Keratinocyte (primary cell): ENCODE data around the gene MXD3. TPM values are rescaled to one million over a fixed set of nuclear protein-coding genes. Genes with fewer than 3 reads are reported as not detected.
"Not testable (repeated sequence)": the region's sequence is repeated elsewhere in the genome, so short reads cannot be mapped to it uniquely, and the experiment has no call there.

ENCODE experiments used
- DNase-seq: peaks from one replicate; pipeline ENCODE4 v3.0.0-alpha.2; 2011; ENCODE audit warnings: low read depth, missing footprints, low spot score
- FAIRE-seq: peaks from 2 replicates; lab custom pipeline; 2011; peaks lifted over from hg19 to GRCh38; lab: Jason Lieb, UNC
- H2AFZ ChIP-seq: 2 replicates; pipeline ENCODE4 v1.6.0; 2012; ENCODE audit warnings: low read length, control low read depth, inconsistent platforms; ENCODE audit not compliant: control insufficient read depth
- H3K27ac ChIP-seq: 2 replicates; pipeline ENCODE4 v1.5.1; 2011; ENCODE audit warnings: low read length; ENCODE audit not compliant: control insufficient read depth, insufficient read depth
- H3K27me3 ChIP-seq: 3 replicates; pipeline ENCODE4 v1.6.0; 2011; ENCODE audit warnings: low read length; ENCODE audit not compliant: control insufficient read depth, insufficient read depth; ENCODE audit errors: extremely low read depth
- H3K36me3 ChIP-seq, 2 experiments: 2 replicates in 1 of 2; 3 replicates in 1 of 2; pipeline ENCODE4 v1.5.1; 2011; ENCODE audit warnings: low read length in 2 of 2, mild to moderate bottlenecking in 1 of 2; ENCODE audit not compliant: control insufficient read depth in 2 of 2, insufficient read depth in 2 of 2; ENCODE audit errors: extremely low read depth in 1 of 2
- H3K4me1 ChIP-seq: 3 replicates; pipeline ENCODE4 v1.5.1; 2011; ENCODE audit warnings: low read length; ENCODE audit not compliant: control insufficient read depth, insufficient read depth; ENCODE audit errors: extremely low read depth
- H3K4me2 ChIP-seq: 3 replicates; pipeline ENCODE4 v1.6.0; 2011; ENCODE audit warnings: low read depth, low read length; ENCODE audit not compliant: control insufficient read depth, insufficient read depth; ENCODE audit errors: extremely low read depth
- H3K4me3 ChIP-seq, 3 experiments: fragments of 200-600 bp in 1 of 3; sonication (generic) in 1 of 3; 2 replicates in 2 of 3; 3 replicates in 1 of 3; pipeline ENCODE4 v1.5.1; 2011 to 2016; ENCODE audit warnings: low read length in 3 of 3, mild to moderate bottlenecking in 3 of 3, control low read depth in 2 of 3, inconsistent platforms in 1 of 3, low read depth in 1 of 3, mixed read lengths in 1 of 3, mixed run types in 1 of 3, moderate library complexity in 1 of 3; ENCODE audit not compliant: control insufficient read depth in 2 of 3, insufficient read depth in 2 of 3; ENCODE audit errors: extremely low read depth in 1 of 3
- H3K79me2 ChIP-seq: 2 replicates; pipeline ENCODE4 v1.6.0; 2012; ENCODE audit warnings: low read length; ENCODE audit not compliant: control insufficient read depth, insufficient read depth
- H3K9ac ChIP-seq: 3 replicates; pipeline ENCODE4 v1.6.0; 2011; ENCODE audit warnings: low read length; ENCODE audit not compliant: control insufficient read depth, insufficient read depth; ENCODE audit errors: extremely low read depth
- H3K9me1 ChIP-seq: 3 replicates; pipeline ENCODE4 v1.6.0; 2011; ENCODE audit warnings: low read length; ENCODE audit not compliant: control insufficient read depth, insufficient read depth; ENCODE audit errors: extremely low read depth
- H3K9me3 ChIP-seq: 2 replicates; pipeline ENCODE4 v1.5.1; 2012; ENCODE audit warnings: low read depth, low read length; ENCODE audit not compliant: control insufficient read depth
- H4K20me1 ChIP-seq: 3 replicates; pipeline ENCODE4 v1.6.0; 2011; ENCODE audit warnings: low read length; ENCODE audit not compliant: control insufficient read depth, insufficient read depth; ENCODE audit errors: extremely low read depth
- EZH2 ChIP-seq: IDR thresholded peaks from one replicate; pipeline ENCODE4 v1.6.1; 2012; ENCODE audit warnings: inconsistent platforms, mild to moderate bottlenecking, low read length, moderate library complexity
- dilution Hi-C: fragments of 300-500 bp; cut with MboI; formaldehyde crosslinking; loops from one replicate; pipeline ENCODE4 v1.7.0; 2020; ENCODE audit warnings: low sequenced_read_pairs; ENCODE audit not compliant: extremely low pct_ligation_motif_present
- polyA plus RNA-seq, 5 experiments: library from polyadenylated mRNA; depleted of rRNA in 3 of 5; stranded (reverse) in 3 of 5; stranded (forward) in 1 of 5; unstranded in 1 of 5; fragments of >200 nt; gene quantifications; 1 replicate in 1 of 5; 2 replicates in 3 of 5; 3 replicates in 1 of 5; pipeline versions ENCODE4 v1.2.1 to v1.2.3, GENCODE V29; 2011 to 2012; ENCODE audit warnings: missing spikeins in 2 of 5, low read depth in 1 of 5, low replicate concordance in 1 of 5
- TF ChIP-seq, protein P1 (sequence below), 3 experiments: IDR thresholded peaks in 1 of 3; conservative IDR thresholded peaks in 1 of 3; optimal IDR thresholded peaks in 1 of 3; 2 replicates in 2 of 3; 3 replicates in 1 of 3; pipeline versions ENCODE3 to v1.5.1; 2011; ENCODE audit warnings: low read length in 3 of 3, mild to moderate bottlenecking in 3 of 3, moderate library complexity in 2 of 3, control low read depth in 1 of 3, inconsistent platforms in 1 of 3; ENCODE audit not compliant: insufficient read depth in 2 of 3; ENCODE audit errors: extremely low read depth in 1 of 3

The MXD3 gene
- polyA plus RNA-seq, 1 donor (not counting 4 experiments of a cell fraction or from before 2014, with no cell fraction given), result 0.97 TPM

DNA sequence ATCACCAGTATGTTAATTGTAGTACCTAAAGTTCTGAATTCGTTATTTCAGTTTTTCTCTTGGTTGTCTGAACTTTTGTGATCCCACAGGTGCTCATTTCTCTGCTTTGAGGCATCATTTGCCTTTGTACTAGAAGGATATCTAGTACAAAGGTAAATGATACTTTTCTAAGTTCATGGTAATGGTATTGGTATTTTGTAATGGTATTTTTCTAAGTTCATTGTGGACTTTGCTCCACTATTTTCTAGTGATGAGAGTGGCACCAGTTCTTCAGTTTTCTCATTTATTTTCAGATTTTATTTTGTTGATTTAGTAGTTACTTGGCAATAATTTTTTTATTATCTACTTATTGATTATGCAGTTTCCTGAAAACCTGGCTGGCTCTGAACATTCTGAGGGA lies 50.2 kb downstream of the MXD3 start:
- H3K4me2 ChIP-seq, result no peak overlapping the region
- no peaks in the 10 kb centered on the region for H3K27me3 ChIP-seq
- no peaks in the 10 kb centered on the region for H3K9me3 ChIP-seq
- H2AFZ ChIP-seq, result no peak overlapping the region
- no peaks in the 10 kb centered on the region for H4K20me1 ChIP-seq
- H3K4me1 ChIP-seq, result no peaks in the 10 kb centered on the region
- FAIRE-seq (no peak), DNase-seq (no peak)
- H3K79me2 ChIP-seq, result no peaks in the 10 kb centered on the region
- peaks cover 9 to 28% of the 10 kb centered on the region in 2 experiments for H3K36me3 ChIP-seq
- no peak overlapping the region for H3K9ac ChIP-seq
- dilution Hi-C loops, result no loop called here
- no peak for TF ChIP-seq EZH2
- H3K27ac ChIP-seq, result no peak overlapping the region
- H3K9me1 ChIP-seq, result no peaks in the 10 kb centered on the region
- no peak overlapping the region for H3K4me3 ChIP-seq

DNA sequence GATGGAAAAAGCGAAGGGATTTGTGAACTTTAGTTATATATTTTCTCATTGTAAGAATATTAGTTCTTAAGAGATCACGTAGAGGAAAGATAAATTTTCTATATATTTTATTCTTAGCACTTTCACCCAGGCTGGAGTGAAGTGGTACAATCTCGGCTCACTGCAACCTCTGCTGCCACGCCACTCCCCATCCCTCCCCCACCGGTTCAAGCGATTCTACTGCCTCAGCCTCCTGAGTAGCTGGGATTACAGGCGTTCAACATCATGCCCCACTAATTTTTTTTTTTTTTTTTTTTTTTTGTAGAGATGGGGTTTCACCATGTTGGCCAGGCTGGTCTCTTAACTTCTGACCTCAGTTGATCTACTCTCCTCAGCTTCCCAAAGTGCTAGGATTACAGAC lies 50.7 kb downstream of the MXD3 start:
- no peaks in the 10 kb centered on the region for H3K9me3 ChIP-seq
- no peak overlapping the region for H3K4me3 ChIP-seq
- peaks cover 8 to 23% of the 10 kb centered on the region in 2 experiments for H3K36me3 ChIP-seq
- peaks cover 2% of the 10 kb centered on the region for H3K4me1 ChIP-seq
- H3K27me3 ChIP-seq, result no peaks in the 10 kb centered on the region
- H2AFZ ChIP-seq, result no peak overlapping the region
- DNase-seq, result no peak
- dilution Hi-C loops, result no loop called here
- H3K27ac ChIP-seq, result no peak overlapping the region
- no peak for FAIRE-seq
- no peak overlapping the region for H3K4me2 ChIP-seq
- no peaks in the 10 kb centered on the region for H3K9me1 ChIP-seq
- H4K20me1 ChIP-seq, result no peaks in the 10 kb centered on the region
- no peaks in the 10 kb centered on the region for H3K79me2 ChIP-seq
- no peak overlapping the region for H3K9ac ChIP-seq
- TF ChIP-seq, protein P1, sequence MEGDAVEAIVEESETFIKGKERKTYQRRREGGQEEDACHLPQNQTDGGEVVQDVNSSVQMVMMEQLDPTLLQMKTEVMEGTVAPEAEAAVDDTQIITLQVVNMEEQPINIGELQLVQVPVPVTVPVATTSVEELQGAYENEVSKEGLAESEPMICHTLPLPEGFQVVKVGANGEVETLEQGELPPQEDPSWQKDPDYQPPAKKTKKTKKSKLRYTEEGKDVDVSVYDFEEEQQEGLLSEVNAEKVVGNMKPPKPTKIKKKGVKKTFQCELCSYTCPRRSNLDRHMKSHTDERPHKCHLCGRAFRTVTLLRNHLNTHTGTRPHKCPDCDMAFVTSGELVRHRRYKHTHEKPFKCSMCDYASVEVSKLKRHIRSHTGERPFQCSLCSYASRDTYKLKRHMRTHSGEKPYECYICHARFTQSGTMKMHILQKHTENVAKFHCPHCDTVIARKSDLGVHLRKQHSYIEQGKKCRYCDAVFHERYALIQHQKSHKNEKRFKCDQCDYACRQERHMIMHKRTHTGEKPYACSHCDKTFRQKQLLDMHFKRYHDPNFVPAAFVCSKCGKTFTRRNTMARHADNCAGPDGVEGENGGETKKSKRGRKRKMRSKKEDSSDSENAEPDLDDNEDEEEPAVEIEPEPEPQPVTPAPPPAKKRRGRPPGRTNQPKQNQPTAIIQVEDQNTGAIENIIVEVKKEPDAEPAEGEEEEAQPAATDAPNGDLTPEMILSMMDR (optimal IDR thresholded peaks at IDR 0.05 in 1 of 3, IDR thresholded peaks at IDR 0.05 in 1 of 3, conservative IDR thresholded peaks at IDR 0.05 in 1 of 3; ENCODE audit: extremely low read depth in 1 of 3, insufficient read depth in 2 of 3, low read length in 3 of 3), result no peak
- no peak for TF ChIP-seq EZH2

DNA sequence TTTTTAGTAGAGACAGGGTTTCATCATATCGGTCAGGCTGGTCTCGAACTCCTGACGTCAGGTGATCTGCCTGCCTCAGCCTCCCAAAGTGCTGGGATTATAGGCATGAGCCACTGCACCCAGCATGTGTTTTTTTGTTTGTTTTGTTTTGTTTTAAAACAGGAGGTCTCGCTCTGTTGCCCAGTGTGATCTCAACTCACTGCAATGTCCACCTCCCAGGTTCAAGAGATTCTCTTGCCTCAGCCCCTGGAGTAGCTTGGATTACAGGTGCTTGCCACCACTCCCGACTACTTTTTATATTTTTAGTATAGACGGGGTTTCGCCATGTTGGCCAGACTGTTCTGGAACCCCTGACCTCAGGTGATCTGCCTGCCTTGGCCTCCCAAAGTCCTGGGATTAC lies 53.0 kb downstream of the MXD3 start:
- H2AFZ ChIP-seq, H3K9ac ChIP-seq, H3K9me1 ChIP-seq, H4K20me1 ChIP-seq, H3K4me2 ChIP-seq, DNase-seq, dilution Hi-C loops, H3K4me3 ChIP-seq, H3K9me3 ChIP-seq, H3K79me2 ChIP-seq, H3K27ac ChIP-seq, FAIRE-seq, H3K4me1 ChIP-seq, H3K27me3 ChIP-seq: not testable (repeated sequence)
- H3K36me3 ChIP-seq, result peaks cover 6 to 22% of the 10 kb centered on the region in 2 experiments

Other genes starting within 250 kb of the MXD3 start
- gene FGFR4, start 225.0 kb downstream of the MXD3 start, polyA plus RNA-seq, result 0.62 to 2.2 TPM (median 0.79 TPM) in 3 replicates
- gene NSD1, start 178.1 kb downstream of the MXD3 start, polyA plus RNA-seq, result 8.6 to 14.0 TPM (median 13.6 TPM) in 3 replicates
- 20.0 to 40.1 TPM (median 22.4 TPM) in 3 replicates for gene RAB24, start 8.2 kb downstream of the MXD3 start, polyA plus RNA-seq
- gene PRELID1, start 8.1 kb downstream of the MXD3 start, polyA plus RNA-seq, result 245 to 280 TPM (median 248 TPM) in 3 replicates
- 105 to 147 TPM (median 146 TPM) in 3 replicates for gene LMAN2, start 39.8 kb upstream of the MXD3 start, polyA plus RNA-seq
- 8.6 to 10.6 TPM (median 9.3 TPM) in 3 replicates for gene RGS14, start 46.0 kb upstream of the MXD3 start, polyA plus RNA-seq
- gene SLC34A1, start 72.5 kb upstream of the MXD3 start, polyA plus RNA-seq, result 0.02 to 0.07 TPM (median 0.06 TPM) in 3 replicates
- gene PFN3, start 88.8 kb upstream of the MXD3 start, polyA plus RNA-seq, result not detected in 3 replicates
- 6.0 to 11.2 TPM (median 7.7 TPM) in 3 replicates for gene F12, start 97.7 kb upstream of the MXD3 start, polyA plus RNA-seq
- 23.4 to 38.5 TPM (median 29.9 TPM) in 3 replicates for gene GRK6, start 114.8 kb upstream of the MXD3 start, polyA plus RNA-seq
- 1.1 to 4.7 TPM (median 4.3 TPM) in 3 replicates for gene PRR7, start 134.9 kb upstream of the MXD3 start, polyA plus RNA-seq
- 57.2 to 73.4 TPM (median 59.4 TPM) in 3 replicates for gene DBN1, start 161.7 kb upstream of the MXD3 start, polyA plus RNA-seq
- gene PDLIM7, start 185.7 kb upstream of the MXD3 start, polyA plus RNA-seq, result 48.5 to 83.6 TPM (median 60.5 TPM) in 3 replicates
- 1.5 to 3.6 TPM (median 1.7 TPM) in 3 replicates for gene DOK3, start 197.9 kb upstream of the MXD3 start, polyA plus RNA-seq
- 71.3 to 95.8 TPM (median 81.7 TPM) in 3 replicates for gene DDX41, start 205.1 kb upstream of the MXD3 start, polyA plus RNA-seq
- 21.9 to 43.6 TPM (median 27.5 TPM) in 3 replicates for gene FAM193B, start 242.7 kb upstream of the MXD3 start, polyA plus RNA-seq